Skeletal muscle satellite cell (primary cell): ENCODE results near the gene LRRC3.

Experiments used
- H3K27me3 ChIP-seq: 2 replicates; pipeline ENCODE4 v1.7.0; 2013; ENCODE audit warnings: low read length; ENCODE audit not compliant: control insufficient read depth, insufficient read depth
- H3K36me3 ChIP-seq: 2 replicates; pipeline ENCODE4 v1.7.0; 2013; ENCODE audit warnings: mild to moderate bottlenecking, control low read depth, low read length; ENCODE audit not compliant: insufficient read depth
- H3K4me1 ChIP-seq: 2 replicates; pipeline ENCODE4 v1.7.0; 2013; ENCODE audit warnings: low read length; ENCODE audit not compliant: control insufficient read depth, insufficient read depth
- H3K4me2 ChIP-seq: 2 replicates; pipeline ENCODE4 v1.7.0; 2013; ENCODE audit warnings: mild to moderate bottlenecking, low read length
- H3K4me3 ChIP-seq: 2 replicates; pipeline ENCODE4 v1.7.0; 2013; ENCODE audit warnings: low read length
- H3K9ac ChIP-seq: 2 replicates; pipeline ENCODE4 v1.7.0; 2013; ENCODE audit warnings: mild to moderate bottlenecking, low read depth, low read length, moderate library complexity
- H3K9me3 ChIP-seq: replicated peaks from 2 replicates; pipeline ENCODE4 v1.7.0; 2013; ENCODE audit warnings: mild to moderate bottlenecking, control low read depth, low read length

Gene LRRC3

DNA sequence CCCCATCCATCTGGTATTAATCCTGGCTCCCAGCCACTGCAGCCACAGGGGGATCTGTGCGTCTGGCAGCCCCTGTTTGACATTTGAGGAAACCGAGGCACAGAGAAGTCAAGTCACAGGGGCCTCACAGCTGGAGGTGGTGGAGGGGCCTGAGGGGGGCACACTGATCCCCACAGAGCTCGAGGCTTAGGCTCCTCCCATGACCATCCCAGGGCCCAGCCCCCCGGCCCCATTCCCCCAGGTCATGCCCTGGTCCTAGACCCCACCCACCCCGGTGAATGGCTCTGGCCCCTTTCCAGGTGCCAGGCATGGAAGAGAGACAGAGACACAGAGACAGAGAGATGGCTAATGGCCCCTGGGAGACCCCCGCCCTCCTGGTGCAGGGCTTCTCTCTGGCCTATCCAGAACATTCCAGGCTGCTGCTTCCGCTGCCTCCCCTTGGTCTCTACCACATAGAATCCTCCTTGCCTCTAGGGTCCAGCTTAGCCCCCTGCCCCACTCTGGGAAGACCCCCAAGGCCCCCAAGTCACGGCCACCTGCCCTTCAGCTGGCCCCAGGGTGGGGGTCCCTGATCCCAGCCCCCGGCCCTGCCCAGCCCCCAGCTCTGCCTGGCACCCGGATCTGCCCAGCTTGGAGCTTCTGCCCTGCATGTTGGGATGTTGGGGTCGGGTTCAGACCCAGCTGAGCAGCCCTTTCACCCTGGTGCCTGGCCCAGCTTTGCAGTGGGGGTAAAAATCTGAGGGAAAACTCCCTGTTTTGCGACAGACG is 29.2 kb upstream of the LRRC3 start:
- H3K4me3 ChIP-seq: no peak overlapping the region

DNA sequence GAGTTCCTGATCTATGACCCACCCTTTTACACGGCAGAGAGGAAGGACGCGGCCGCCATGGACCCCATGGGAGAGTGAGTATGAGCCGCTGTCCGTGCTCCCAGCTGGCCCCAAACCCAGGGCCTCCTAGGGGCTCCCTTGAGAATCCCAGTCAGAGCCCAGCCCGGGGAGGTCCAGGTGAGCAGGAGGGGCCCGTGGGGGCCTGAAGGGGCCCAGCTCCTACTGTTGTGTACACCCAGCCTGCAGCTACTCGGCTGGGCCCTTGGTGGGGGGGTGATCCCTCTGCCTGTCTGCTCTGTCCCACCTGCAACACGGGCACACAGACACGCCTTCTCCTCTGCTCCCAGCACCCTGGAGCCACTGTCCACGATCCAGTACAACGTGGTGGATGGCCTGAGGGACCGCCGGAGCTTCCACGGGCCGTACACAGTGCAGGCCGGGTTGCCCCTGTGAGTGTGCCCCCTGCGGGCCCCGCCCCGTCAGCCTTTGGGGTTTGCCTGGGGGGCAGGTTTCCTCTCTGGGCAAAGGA is 28.6 kb upstream of the LRRC3 start:
- Histone ChIP-seq H3K4me3 (no peak overlapping the region), H3K27me3 (peaks cover 4% of the 10 kb centered on the region), H3K9me3 (peaks cover 6% of the 10 kb centered on the region), H3K9ac (no peak overlapping the region), H3K36me3 (no peaks in the 10 kb centered on the region), H3K4me2 (no peak overlapping the region), H3K4me1 (no peaks in the 10 kb centered on the region)

More for the DNA sequence above, 29.2 kb upstream of the LRRC3 start:
- peaks cover 4% of the 10 kb centered on the region for H3K27me3 ChIP-seq
- no peaks in the 10 kb centered on the region for H3K4me1 ChIP-seq
- no peak overlapping the region for H3K9ac ChIP-seq
- no peak overlapping the region for H3K4me2 ChIP-seq
- peaks cover 6% of the 10 kb centered on the region for H3K9me3 ChIP-seq
- H3K36me3 ChIP-seq: no peaks in the 10 kb centered on the region

DNA sequence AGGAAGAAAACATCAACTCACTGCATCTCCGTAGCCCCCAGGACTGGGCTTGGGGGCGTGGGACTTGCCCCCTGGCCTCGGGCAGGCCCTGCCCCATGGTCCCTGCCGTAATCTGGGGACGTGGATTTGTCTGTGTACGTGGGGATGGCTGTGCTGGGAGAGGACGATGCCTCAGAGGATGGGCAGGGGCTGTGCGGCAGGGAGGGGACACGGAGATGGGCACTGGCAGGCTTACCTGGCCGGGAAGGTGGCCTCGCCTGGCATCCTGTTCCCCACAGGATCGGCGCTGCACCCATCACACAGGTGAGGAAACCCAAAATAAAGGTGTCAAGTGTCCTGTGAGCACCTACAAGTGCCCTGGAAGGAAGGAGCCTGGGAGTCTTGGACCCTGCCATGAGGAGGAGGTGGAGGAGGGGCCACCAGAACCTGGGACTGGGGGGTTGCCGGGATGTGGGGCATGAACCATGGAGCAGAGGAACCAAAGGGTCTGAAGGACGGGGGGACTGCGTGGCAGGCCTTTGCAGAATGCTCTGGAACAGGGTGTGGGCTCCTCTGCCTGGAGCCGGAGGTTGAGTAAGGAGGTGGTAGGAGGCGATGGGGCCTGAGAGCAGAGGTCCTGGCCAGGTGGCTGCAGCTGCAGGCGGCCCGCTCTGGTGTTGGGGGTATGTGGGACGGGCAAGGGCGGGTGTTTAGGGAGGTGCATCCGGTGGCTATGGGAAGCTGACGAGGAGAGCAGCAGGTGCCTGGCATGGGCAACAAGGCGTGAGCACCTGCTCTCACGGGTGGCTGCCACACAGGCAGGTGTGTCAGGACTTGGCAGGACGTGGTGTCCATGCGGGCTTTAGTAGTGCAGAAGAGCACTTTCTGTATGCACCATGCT is 27.8 kb upstream of the LRRC3 start:
- H3K9me3 ChIP-seq: peaks cover 6% of the 10 kb centered on the region
- no peak overlapping the region for H3K9ac ChIP-seq
- H3K4me1 ChIP-seq: no peaks in the 10 kb centered on the region
- H3K27me3 ChIP-seq: no peaks in the 10 kb centered on the region
- no peak overlapping the region for H3K4me3 ChIP-seq
- no peak overlapping the region for H3K4me2 ChIP-seq
- H3K36me3 ChIP-seq: no peaks in the 10 kb centered on the region

DNA sequence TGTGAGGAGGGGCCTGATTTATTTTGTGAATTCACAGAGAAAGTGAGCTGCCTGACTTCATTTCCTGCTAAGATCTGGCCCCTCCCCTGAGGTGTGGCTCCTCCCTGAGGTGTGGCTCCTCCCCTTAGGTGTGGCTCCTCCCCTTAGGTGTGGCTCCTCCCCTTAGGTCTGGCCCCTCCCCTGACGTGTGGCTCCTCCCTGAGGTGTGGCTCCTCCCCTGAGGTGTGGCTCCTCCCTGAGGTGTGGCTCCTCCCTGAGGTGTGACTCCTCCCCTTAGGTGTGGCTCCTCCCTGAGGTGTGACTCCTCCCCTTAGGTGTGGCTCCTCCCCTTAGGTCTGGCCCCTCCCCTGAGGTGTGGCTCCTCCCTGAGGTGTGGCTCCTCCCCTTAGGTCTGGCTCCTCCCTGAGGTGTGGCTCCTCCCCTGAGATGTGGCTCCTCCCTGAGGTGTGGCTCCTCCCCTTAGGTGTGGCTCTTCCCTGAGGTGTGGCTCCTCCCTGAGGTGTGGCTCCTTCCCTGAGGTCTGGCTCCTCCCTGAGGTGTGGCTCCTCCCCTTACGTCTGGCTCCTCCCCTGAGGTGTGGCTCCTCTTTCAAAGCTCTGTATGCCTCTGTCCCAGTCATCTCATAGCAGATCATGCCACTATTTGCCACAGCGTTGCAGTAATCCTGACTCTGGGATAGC is 26.9 kb upstream of the LRRC3 start:
- Histone ChIP-seq H3K4me1 (no peaks in the 10 kb centered on the region), H3K9ac (no peak overlapping the region), H3K4me3 (no peak overlapping the region), H3K9me3 (peaks cover 6% of the 10 kb centered on the region), H3K36me3 (no peaks in the 10 kb centered on the region), H3K27me3 (no peaks in the 10 kb centered on the region), H3K4me2 (no peak overlapping the region)

DNA sequence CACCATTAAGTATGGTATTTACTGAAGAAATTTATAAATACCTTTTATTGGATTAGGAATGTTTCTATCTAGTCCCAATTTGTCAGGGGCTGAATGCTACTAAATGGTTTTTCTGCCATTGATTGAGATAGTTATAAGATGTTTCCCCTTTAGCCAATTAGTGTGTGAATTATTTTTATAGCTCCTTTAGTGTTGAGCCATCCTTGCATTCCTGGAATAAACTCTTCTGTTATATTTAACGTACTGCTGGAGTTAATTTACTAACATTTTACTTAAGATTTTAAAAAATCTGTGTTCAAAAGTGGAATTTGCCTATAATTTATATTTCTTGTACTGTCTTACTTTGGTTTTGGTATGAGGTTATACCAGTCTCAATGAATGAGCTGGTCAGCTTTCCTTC is 25.4 kb upstream of the LRRC3 start:
- Histone ChIP-seq H3K4me1 (no peaks in the 10 kb centered on the region), H3K9ac (no peak overlapping the region), H3K9me3 (peaks cover 6% of the 10 kb centered on the region), H3K4me3 (no peak overlapping the region), H3K4me2 (no peak overlapping the region), H3K36me3 (no peaks in the 10 kb centered on the region), H3K27me3 (no peaks in the 10 kb centered on the region)

DNA sequence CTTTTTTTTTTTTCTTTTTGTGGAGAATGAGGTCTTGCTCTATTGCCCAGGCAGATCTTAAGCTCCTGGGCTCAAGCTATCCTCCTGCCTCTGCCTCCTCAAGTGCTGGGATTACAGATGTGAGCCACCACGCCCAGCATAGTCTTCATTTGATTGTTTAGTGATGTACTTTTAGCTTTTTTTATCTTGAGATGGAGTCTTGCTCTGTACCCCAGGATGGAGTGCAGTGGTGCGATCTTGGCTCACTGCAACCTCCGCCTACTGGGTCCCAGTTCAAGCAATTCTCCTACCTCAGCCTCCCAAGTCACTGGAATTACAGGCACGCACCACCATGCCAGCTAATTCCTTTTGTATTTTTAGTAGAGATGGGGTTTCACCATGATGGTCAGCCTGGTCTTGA is 24.0 kb upstream of the LRRC3 start:
- H3K27me3 ChIP-seq: no peaks in the 10 kb centered on the region
- H3K9me3 ChIP-seq: peaks cover 6% of the 10 kb centered on the region
- H3K9ac ChIP-seq: no peak overlapping the region
- no peaks in the 10 kb centered on the region for H3K4me1 ChIP-seq
- H3K4me2 ChIP-seq: no peak overlapping the region
- H3K36me3 ChIP-seq: no peaks in the 10 kb centered on the region
- no peak overlapping the region for H3K4me3 ChIP-seq

DNA sequence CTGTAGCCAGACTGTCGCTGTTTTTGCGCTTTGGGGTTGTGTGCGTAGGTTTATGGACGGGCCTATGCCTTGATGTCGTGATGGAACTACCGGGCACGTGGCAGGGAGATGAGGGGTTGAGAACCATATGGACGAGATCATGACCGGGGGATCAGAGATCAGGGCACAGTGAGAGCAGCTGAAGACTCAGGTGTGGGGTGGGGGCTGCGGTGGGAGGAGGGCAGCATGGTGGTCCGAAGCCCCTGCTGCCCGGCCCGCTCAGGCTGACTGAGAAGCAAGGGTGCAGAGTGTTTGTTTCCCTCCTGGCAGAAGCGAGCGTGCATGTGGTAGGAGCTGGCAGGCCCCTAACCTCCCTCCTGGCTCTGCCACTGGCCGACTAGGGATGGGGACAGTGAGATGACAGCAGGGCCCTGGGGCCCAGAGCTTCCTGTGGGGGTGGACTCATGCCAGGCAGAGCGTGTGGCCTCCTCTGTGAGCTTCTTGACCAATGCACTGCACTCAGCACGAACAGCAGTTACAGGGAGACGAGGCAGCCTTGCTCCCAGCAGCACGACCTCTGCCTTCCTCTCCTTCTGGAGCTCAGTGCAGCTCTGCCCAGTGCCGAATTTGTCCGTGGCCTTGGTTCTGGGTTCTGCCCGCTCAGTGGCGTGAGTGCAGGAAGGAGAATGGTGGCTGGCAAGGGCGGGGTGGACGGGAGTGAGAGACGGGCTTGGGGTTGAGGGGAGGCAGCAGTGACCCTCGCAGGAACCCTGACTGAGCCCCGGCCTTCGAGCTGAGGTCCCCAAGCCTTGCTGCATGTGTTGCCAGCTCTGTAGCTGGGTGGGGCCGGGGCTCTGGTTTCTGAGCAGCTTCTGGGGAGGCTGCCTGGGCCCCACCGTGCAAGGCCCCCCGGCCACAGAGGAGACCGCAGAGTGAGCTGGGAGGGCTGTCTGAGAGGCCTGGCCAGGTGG is 22.2 kb upstream of the LRRC3 start:
- H3K9ac ChIP-seq: no peak overlapping the region
- H3K36me3 ChIP-seq: no peaks in the 10 kb centered on the region
- no peak overlapping the region for H3K4me2 ChIP-seq
- H3K4me1 ChIP-seq: no peaks in the 10 kb centered on the region
- H3K9me3 ChIP-seq: peaks cover 6% of the 10 kb centered on the region
- H3K27me3 ChIP-seq: peaks cover 6% of the 10 kb centered on the region
- H3K4me3 ChIP-seq: no peak overlapping the region

DNA sequence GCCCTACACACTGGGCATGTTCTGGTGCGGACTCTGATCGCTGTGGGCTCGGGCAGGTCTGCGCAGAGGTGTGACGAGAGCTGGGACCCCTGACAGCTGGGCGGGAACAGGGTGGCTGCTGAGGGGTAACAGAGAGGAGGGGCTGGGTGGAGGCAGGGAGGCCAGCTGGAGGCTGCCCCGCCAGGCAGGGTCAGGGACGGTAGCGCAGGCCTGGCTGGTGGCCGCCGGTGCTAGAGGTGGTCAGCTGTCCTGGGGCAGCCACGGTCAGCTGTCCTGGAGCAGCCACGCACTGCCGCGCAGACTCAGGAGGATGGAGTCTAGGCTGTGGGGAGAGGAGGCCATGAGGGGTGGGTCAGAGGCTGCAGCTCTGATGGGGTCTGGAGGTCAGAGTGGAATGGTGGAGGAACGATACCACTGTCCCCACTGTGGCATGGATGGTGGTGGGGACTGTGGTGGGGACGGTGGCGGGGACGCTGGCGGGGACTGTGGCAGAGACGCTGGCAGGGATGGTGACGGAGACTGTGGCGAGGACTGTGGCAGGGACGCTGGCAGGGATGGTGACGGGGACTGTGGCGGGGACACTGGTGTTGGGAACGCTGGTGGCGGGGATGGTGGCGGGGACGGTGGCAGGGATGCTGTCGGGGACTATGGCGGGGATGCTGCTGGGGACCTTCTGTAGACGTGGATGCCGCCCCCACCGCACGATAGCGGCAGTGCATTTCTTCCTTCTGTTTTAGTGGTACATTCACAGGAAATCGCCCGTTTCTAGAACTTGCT is 21.3 kb upstream of the LRRC3 start:
- H3K9me3 ChIP-seq: peaks cover 3% of the 10 kb centered on the region
- no peaks in the 10 kb centered on the region for H3K36me3 ChIP-seq
- H3K9ac ChIP-seq: no peak overlapping the region
- no peak overlapping the region for H3K4me3 ChIP-seq
- H3K27me3 ChIP-seq: peaks cover 13% of the 10 kb centered on the region
- no peak overlapping the region for H3K4me2 ChIP-seq
- no peaks in the 10 kb centered on the region for H3K4me1 ChIP-seq

DNA sequence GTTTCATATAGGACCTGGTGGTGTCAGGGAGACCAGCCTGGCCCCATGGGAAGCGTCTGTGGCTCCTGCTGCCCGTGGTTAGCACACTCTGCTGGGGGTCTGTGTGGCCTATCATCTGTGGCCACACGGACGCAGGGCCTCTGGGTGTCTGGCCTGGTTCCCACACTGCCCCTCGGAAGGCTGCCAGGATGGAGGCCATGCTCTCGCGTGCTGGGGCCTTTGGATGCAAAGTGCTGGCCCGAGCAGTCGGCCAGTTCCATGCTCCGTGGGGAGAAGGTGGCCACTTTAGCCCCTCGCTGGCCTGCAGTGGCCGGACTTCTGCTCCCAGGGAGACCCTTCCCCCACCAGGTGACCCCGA is 20.8 kb upstream of the LRRC3 start:
- Histone ChIP-seq H3K4me2 (no peak overlapping the region), H3K27me3 (peaks cover 16% of the 10 kb centered on the region), H3K9me3 (peaks cover 3% of the 10 kb centered on the region), H3K36me3 (no peaks in the 10 kb centered on the region), H3K4me3 (no peak overlapping the region), H3K4me1 (no peaks in the 10 kb centered on the region), H3K9ac (no peak overlapping the region)

DNA sequence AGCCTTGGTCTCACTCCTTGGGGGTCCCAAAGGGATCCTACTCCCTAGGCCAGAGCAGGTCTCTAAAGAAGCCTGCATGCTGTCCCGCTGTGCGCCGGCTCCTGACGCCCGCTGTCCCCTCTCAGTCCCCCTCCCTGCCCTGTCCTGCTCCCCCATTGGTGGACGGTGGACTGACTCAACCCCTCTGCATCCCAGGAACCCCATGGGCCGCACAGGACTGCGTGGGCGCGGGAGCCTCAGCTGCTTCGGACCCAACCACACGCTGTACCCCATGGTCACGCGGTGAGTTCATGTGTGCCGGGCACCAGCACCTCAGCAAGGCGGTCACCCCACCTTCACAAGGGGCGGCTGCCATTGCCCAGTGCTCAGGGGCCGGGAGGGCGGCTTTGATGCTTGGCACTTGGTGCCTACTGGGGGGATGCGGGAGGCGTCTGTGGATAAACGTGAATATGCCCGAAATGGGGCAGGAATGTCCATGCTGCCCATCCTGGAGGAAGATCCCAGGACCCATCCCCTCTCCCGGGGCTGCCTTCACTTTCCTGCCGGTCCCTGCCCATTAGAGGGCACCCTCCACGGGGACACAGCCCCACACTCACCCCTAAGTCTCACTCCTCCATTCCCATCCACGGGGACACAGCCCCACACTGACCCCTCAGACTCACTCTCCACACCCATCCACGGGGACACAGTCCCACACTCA is 20.2 kb upstream of the LRRC3 start:
- Histone ChIP-seq H3K27me3 (peaks cover 16% of the 10 kb centered on the region), H3K4me3 (no peak overlapping the region), H3K4me2 (no peak overlapping the region), H3K9ac (no peak overlapping the region), H3K36me3 (no peaks in the 10 kb centered on the region), H3K9me3 (no peaks in the 10 kb centered on the region), H3K4me1 (no peaks in the 10 kb centered on the region)
